Islet of Langerhans (tissue), 1 donor: Measurements from ENCODE around the gene MYO16.
"Not testable (repeated sequence)": the region's sequence is repeated elsewhere in the genome, so short reads cannot be mapped to it uniquely, and the experiment has no call there.

Experiments used
- FAIRE-seq: peaks from one replicate; lab custom pipeline; 2011; peaks lifted over from hg19 to GRCh38; lab: Jason Lieb, UNC

Gene MYO16

GRCh38 chr13:108742701-108743451, 113.5 kb downstream of the MYO16 start:
- no peak for FAIRE-seq

- no peak for FAIRE-seq
These were observed 114.1 kb downstream of the MYO16 start for GRCh38 chr13:108743522-108743921.

GRCh38 chr13:108747843-108748242, 118.4 kb downstream of the MYO16 start:
- FAIRE-seq: no peak

GRCh38 chr13:108752276-108752675, 122.9 kb downstream of the MYO16 start:
- no peak for FAIRE-seq

- peak; percentile 79 for FAIRE-seq
These were observed 125.7 kb downstream of the MYO16 start for GRCh38 chr13:108755083-108755482.

GRCh38 chr13:108760129-108760528, 130.7 kb downstream of the MYO16 start:
- no peak for FAIRE-seq

GRCh38 chr13:108760541-108760940, 131.1 kb downstream of the MYO16 start:
- FAIRE-seq: no peak

- no peak for FAIRE-seq
These were observed 138.6 kb downstream of the MYO16 start for GRCh38 chr13:108768035-108768434.

- FAIRE-seq: no peak
These were observed 140.0 kb downstream of the MYO16 start for GRCh38 chr13:108769213-108770070.

- FAIRE-seq: no peak
These were observed 146.2 kb downstream of the MYO16 start for GRCh38 chr13:108775597-108775996.

- no peak for FAIRE-seq
These were observed 147.2 kb downstream of the MYO16 start for GRCh38 chr13:108776650-108777049.

- FAIRE-seq: no peak
These were observed 148.3 kb downstream of the MYO16 start for GRCh38 chr13:108777421-108778420.

- FAIRE-seq: no peak
These were observed 149.9 kb downstream of the MYO16 start for GRCh38 chr13:108779308-108779707.

- peak; percentile 43 for FAIRE-seq
These were observed 151.3 kb downstream of the MYO16 start for GRCh38 chr13:108780706-108781105.

GRCh38 chr13:108781312-108781711, 151.9 kb downstream of the MYO16 start:
- FAIRE-seq: no peak

- FAIRE-seq: not testable (repeated sequence)
These were observed 153.1 kb downstream of the MYO16 start for GRCh38 chr13:108782480-108782879.

- FAIRE-seq: no peak
These were observed 156.4 kb downstream of the MYO16 start for GRCh38 chr13:108785844-108786243.

GRCh38 chr13:108786456-108787200, 157.2 kb downstream of the MYO16 start:
- FAIRE-seq: no peak

- no peak for FAIRE-seq
These were observed 158.4 kb downstream of the MYO16 start for GRCh38 chr13:108787700-108788414.

- FAIRE-seq: no peak
These were observed 160.1 kb downstream of the MYO16 start for GRCh38 chr13:108789476-108789875.

GRCh38 chr13:108795841-108796240, 166.4 kb downstream of the MYO16 start:
- no peak for FAIRE-seq
